Naive thymus-derived CD4-positive, alpha-beta T cell (primary cell): ENCODE measurements around the gene ZNF429. TPM values are rescaled to one million over a fixed set of nuclear protein-coding genes. Genes with fewer than 3 reads are reported as not detected.

ENCODE experiments used
- polyA plus RNA-seq, 2 donors: library from polyadenylated mRNA; unstranded; fragments of 300-500 nt; fragmentation: Illumina TruSeq; gene quantifications; one replicate each; pipeline ENCODE4 v1.2.3, GENCODE V29; 2021
- total RNA-seq, 6 experiments: library from RNA in 5 of 6; stranded (reverse) in 5 of 6; gene quantifications; 1 replicate in 5 of 6; 2 replicates in 1 of 6; pipeline ENCODE4 v1.2.3 and lab custom pipeline; 2021 to 2026

Gene ZNF429
- total and polyA plus RNA-seq, 7 experiments from 2014 or later, result 6.4 to 37.1 (median 30.3) TPM

Other genes with a start within 250 kb of the ZNF429 start
- gene ZNF708, start 176.2 kb upstream of the ZNF429 start, total RNA-seq, result 10 to 100 TPM; 21.2 to 48.0 (median 24.2) TPM
- gene ZNF708, start 176.2 kb upstream of the ZNF429 start, polyA plus RNA-seq, result 10 to 100 TPM; 14.2 to 25.9 TPM
- 10 to 100 TPM in 1 of 5 experiments, 1 to 10 TPM in 4; 6.4 to 11.4 (median 9.8) TPM for gene ZNF738, start 146.6 kb upstream of the ZNF429 start, total RNA-seq
- gene ZNF738, start 146.6 kb upstream of the ZNF429 start, polyA plus RNA-seq, result 1 to 10 TPM; 2.6 to 4.2 TPM
- 10 to 100 TPM; 19.7 to 78.3 (median 34.6) TPM for gene ZNF493, start 108.5 kb upstream of the ZNF429 start, total RNA-seq
- gene ZNF493, start 108.5 kb upstream of the ZNF429 start, polyA plus RNA-seq, result 10 to 100 TPM; 28.5 to 34.8 TPM